Mammary epithelial cell (primary cell): Measurements from ENCODE around the gene SANBR.

Experiments used
- CTCF ChIP-seq, 2 donors: IDR thresholded peaks in 1 of 2; conservative IDR thresholded peaks in 1 of 2; 2 replicates each; pipeline ENCODE4 v1.5.1; 2011 to 2012; ENCODE audit warnings: inconsistent platforms in 2 of 2, low read length in 2 of 2, mild to moderate bottlenecking in 2 of 2, control low read depth in 1 of 2, low read depth in 1 of 2; ENCODE audit not compliant: insufficient read depth in 1 of 2; ENCODE audit errors: extremely low read depth in 1 of 2
- EZH2 ChIP-seq: IDR thresholded peaks from 2 replicates; pipeline ENCODE4 v1.6.1; 2012; ENCODE audit warnings: low read length, inconsistent platforms, borderline replicate concordance

- TF ChIP-seq CTCF (conservative IDR thresholded peaks at IDR 0.05 in 1 of 2, IDR thresholded peaks at IDR 0.05 in 1 of 2; ENCODE audit: extremely low read depth in 1 of 2, insufficient read depth in 1 of 2, low read depth in 1 of 2, low read length in 2 of 2) (no peak), EZH2 (no peak)
Measured at GRCh38 chr2:61018798-61019197, 46.9 kb upstream of the SANBR start.
